MM.1S (cell line): ENCODE data around the gene ZNF132.

Experiments
- DNase-seq: peaks from one replicate; pipeline ENCODE4 v3.0.0-alpha.2; 2015
- H2AFZ ChIP-seq: fragments of 300-600 bp; sonication (generic); 2 replicates; pipeline ENCODE4 v1.6.0; 2016; ENCODE audit warnings: antibody characterized with exemption, low read length
- H3F3A ChIP-seq: fragments of 300-600 bp; sonication (generic); 2 replicates; pipeline ENCODE4 v1.6.1; 2016; ENCODE audit warnings: mild to moderate bottlenecking, antibody characterized with exemption, low read length, moderate library complexity, mixed read lengths; ENCODE audit not compliant: insufficient read depth
- H3K27ac ChIP-seq: fragments of 300-600 bp; sonication (generic); 2 replicates; pipeline ENCODE4 v1.5.1; 2016; ENCODE audit warnings: mild to moderate bottlenecking, low read length
- H3K27me3 ChIP-seq: fragments of 300-600 bp; sonication (generic); replicated peaks from 2 replicates; pipeline ENCODE4 v1.6.0; 2016; ENCODE audit warnings: low read length; ENCODE audit not compliant: insufficient read depth
- H3K36me3 ChIP-seq: fragments of 300-600 bp; sonication (generic); replicated peaks from 2 replicates; pipeline ENCODE4 v1.6.1; 2016; ENCODE audit warnings: mild to moderate bottlenecking, low read length, mixed read lengths; ENCODE audit not compliant: insufficient read depth
- H3K4me1 ChIP-seq: fragments of 300-600 bp; sonication (generic); 2 replicates; pipeline ENCODE4 v1.6.1; 2016; ENCODE audit warnings: low read length, mixed read lengths
- H3K4me2 ChIP-seq: fragments of 300-600 bp; sonication (generic); 2 replicates; pipeline ENCODE4 v1.6.0; 2016; ENCODE audit warnings: low read depth, low read length
- H3K4me3 ChIP-seq: fragments of 300-600 bp; sonication (generic); 2 replicates; pipeline ENCODE4 v1.5.1; 2016; ENCODE audit warnings: low read length, mixed read lengths
- H3K79me2 ChIP-seq: fragments of 300-600 bp; sonication (generic); 2 replicates; pipeline ENCODE4 v1.6.1; 2016; ENCODE audit warnings: mixed run types, low read length, mixed read lengths
- H3K9ac ChIP-seq: fragments of 300-600 bp; sonication (generic); 2 replicates; pipeline ENCODE4 v1.6.1; 2016; ENCODE audit warnings: low read length, mixed read lengths
- H3K9me2 ChIP-seq: fragments of 300-600 bp; sonication (generic); replicated peaks from 2 replicates; pipeline ENCODE4 v1.6.1; 2016; ENCODE audit warnings: mild to moderate bottlenecking, low read length, mixed read lengths; ENCODE audit not compliant: insufficient read depth
- H3K9me3 ChIP-seq: fragments of 300-600 bp; sonication (generic); replicated peaks from 2 replicates; pipeline ENCODE4 v1.6.1; 2016; ENCODE audit warnings: mild to moderate bottlenecking, low read length, mixed read lengths; ENCODE audit not compliant: insufficient read depth
- H4K20me1 ChIP-seq: fragments of 300-600 bp; sonication (generic); 2 replicates; pipeline ENCODE4 v1.6.1; 2016; ENCODE audit warnings: mild to moderate bottlenecking, low read length, moderate library complexity, mixed read lengths; ENCODE audit not compliant: insufficient read depth
- CTCF ChIP-seq: fragments of 300-600 bp; sonication (generic); IDR thresholded peaks from 2 replicates; pipeline ENCODE4 v1.5.1; 2016; ENCODE audit warnings: antibody characterized with exemption, low read length, mixed read lengths
- EZH2 ChIP-seq: fragments of 300-600 bp; sonication (generic); optimal IDR thresholded peaks from 2 replicates; pipeline ENCODE3; 2017; ENCODE audit warnings: low read depth, mild to moderate bottlenecking, antibody characterized with exemption, low read length, mixed read lengths
- EZH2phosphoT487 ChIP-seq: fragments of 300-600 bp; sonication (generic); IDR thresholded peaks from 2 replicates; pipeline ENCODE4 v1.6.1; 2018; ENCODE audit warnings: antibody characterized with exemption, low read length

ZNF132 gene

DNA sequence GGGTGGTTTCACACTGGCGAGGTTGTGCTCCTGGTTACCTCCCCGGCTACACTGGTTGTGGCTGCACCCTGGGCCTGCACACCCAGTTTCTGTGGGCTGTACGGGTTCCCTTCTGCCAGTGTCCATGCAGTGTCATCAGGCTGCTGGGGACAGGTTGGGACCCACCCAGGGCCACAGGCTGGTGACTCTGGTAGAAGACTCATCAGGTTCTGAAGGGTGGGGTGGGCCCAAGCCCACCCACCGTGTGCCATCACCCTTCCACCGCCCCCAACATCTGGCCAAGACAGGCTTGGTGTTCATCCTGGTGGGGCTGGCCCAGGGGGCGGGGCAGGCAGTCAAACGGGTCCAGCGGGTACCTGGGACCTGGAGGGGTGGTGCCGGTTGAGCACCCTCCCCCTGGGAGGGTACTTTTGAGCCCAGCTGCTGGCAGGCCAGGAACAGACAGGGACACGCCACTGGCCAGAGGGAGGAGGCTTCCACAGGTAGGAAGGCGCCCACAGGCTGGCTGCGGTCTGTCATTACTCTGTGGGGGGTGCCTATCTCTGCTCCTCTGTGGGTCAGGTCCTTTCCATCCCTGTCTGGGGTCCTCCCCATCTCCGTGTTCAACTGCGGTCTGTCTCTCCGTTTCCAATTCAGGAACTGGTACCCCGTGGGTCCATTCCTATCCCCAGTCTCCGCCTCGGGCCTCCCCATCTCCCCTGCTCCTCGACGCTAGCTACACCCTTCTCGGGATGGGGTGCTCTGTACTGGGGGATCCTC lies 44.6 kb downstream of the ZNF132 start, which contains the start of gene RNF225:
TSS of gene RNF225 (plus strand) at position 437 of the 759 bp plus-strand sequence. CDS start 434 bp downstream, outside the sequence.
- peaks cover 14% of the 10 kb centered on the region for H3K79me2 ChIP-seq
- H2AFZ ChIP-seq, result no peak within 1 kb of the TSS
- H3K27ac ChIP-seq, result no peak within 1 kb of the TSS
- no peaks in the 10 kb centered on the region for H3K27me3 ChIP-seq
- H3K4me3 ChIP-seq, result no peak within 1 kb of the TSS
- H3K4me2 ChIP-seq, result no peak within 1 kb of the TSS
- no peaks in the 10 kb centered on the region for H3F3A ChIP-seq
- H4K20me1 ChIP-seq, result no peaks in the 10 kb centered on the region
- TF ChIP-seq CTCF, result no peak
- no peak for TF ChIP-seq EZH2phosphoT487
- no peak for TF ChIP-seq EZH2
- H3K36me3 ChIP-seq, result no peaks in the 10 kb centered on the region; the same call in 1 of the 2 replicates
- H3K9ac ChIP-seq, result no peak within 1 kb of the TSS
- peaks cover 3% of the 10 kb centered on the region; the same call in 1 of the 2 replicates for H3K4me1 ChIP-seq
- H3K9me2 ChIP-seq, result no peaks in the 10 kb centered on the region
- DNase-seq, result no peak
- no peaks in the 10 kb centered on the region for H3K9me3 ChIP-seq

GRCh38 chr19:58394821-58395219 lies 45.1 kb downstream of the ZNF132 start:
- H3K36me3 ChIP-seq, result no peaks in the 10 kb centered on the region; the same call in 1 of the 2 replicates
- TF ChIP-seq EZH2 (no peak), CTCF (no peak), EZH2phosphoT487 (no peak)
- H3F3A ChIP-seq, result no peaks in the 10 kb centered on the region
- DNase-seq, result no peak
- no peak overlapping the region for H3K27ac ChIP-seq
- H3K9me3 ChIP-seq, result no peaks in the 10 kb centered on the region
- H3K4me2 ChIP-seq, result no peak overlapping the region
- H3K27me3 ChIP-seq, result no peaks in the 10 kb centered on the region
- H3K9ac ChIP-seq, result no peak overlapping the region
- no peak overlapping the region for H2AFZ ChIP-seq
- H3K4me3 ChIP-seq, result no peak overlapping the region
- no peaks in the 10 kb centered on the region for H4K20me1 ChIP-seq
- peaks cover 14% of the 10 kb centered on the region for H3K79me2 ChIP-seq
- H3K4me1 ChIP-seq, result peaks cover 3% of the 10 kb centered on the region; the same call in 1 of the 2 replicates
- H3K9me2 ChIP-seq, result no peaks in the 10 kb centered on the region

- H3K9me3 ChIP-seq, result no peaks in the 10 kb centered on the region
- no peaks in the 10 kb centered on the region for H3K9me2 ChIP-seq
- H4K20me1 ChIP-seq, result no peaks in the 10 kb centered on the region
- peaks cover 3% of the 10 kb centered on the region; the same call in 1 of the 2 replicates for H3K36me3 ChIP-seq
- no peak overlapping the region for H3K4me3 ChIP-seq
- TF ChIP-seq EZH2, result no peak
- TF ChIP-seq CTCF, result no peak
- no peak for TF ChIP-seq EZH2phosphoT487
- no peak overlapping the region for H3K9ac ChIP-seq
- H3F3A ChIP-seq, result no peaks in the 10 kb centered on the region
- no peaks in the 10 kb centered on the region for H3K27me3 ChIP-seq
- no peak overlapping the region for H3K27ac ChIP-seq
- H3K4me2 ChIP-seq, result no peak overlapping the region
- H3K4me1 ChIP-seq, result peaks cover 3% of the 10 kb centered on the region; the same call in 1 of the 2 replicates
- H2AFZ ChIP-seq, result no peak overlapping the region
- peaks cover 21% of the 10 kb centered on the region for H3K79me2 ChIP-seq
- DNase-seq, result no peak
Observed at GRCh38 chr19:58393725-58394033, 46.3 kb downstream of the ZNF132 start.
